OCI-LY7 (cell line): ENCODE measurements around the gene GTSE1.

ENCODE experiments used
- CTCF ChIP-seq: fragments of 200-600 bp; sonication (generic); conservative IDR thresholded peaks from 2 replicates; pipeline ENCODE4 v1.5.1; 2014; ENCODE audit warnings: mild to moderate bottlenecking, antibody characterized with exemption, low read length, moderate library complexity, mixed read lengths
- EZH2phosphoT487 ChIP-seq: fragments of 200-600 bp; sonication (generic); IDR thresholded peaks from 2 replicates; pipeline ENCODE4 v1.6.1; 2018; ENCODE audit warnings: low read depth, borderline replicate concordance, mild to moderate bottlenecking, mixed run types, antibody characterized with exemption, low read length, moderate library complexity, mixed read lengths

GRCh38 chr22:46322711-46323110 is 26.0 kb downstream of the GTSE1 start:
- TF ChIP-seq CTCF = no peak
- no peak for TF ChIP-seq EZH2phosphoT487
